Measurements from ENCODE around the gene VOPP1. TPM values are rescaled to one million over a fixed set of nuclear protein-coding genes. Genes with fewer than 3 reads are reported as not detected.

The VOPP1 gene
- total RNA-seq, 2 donors from 2014 or later = 88.9 to 131 TPM

DNA sequence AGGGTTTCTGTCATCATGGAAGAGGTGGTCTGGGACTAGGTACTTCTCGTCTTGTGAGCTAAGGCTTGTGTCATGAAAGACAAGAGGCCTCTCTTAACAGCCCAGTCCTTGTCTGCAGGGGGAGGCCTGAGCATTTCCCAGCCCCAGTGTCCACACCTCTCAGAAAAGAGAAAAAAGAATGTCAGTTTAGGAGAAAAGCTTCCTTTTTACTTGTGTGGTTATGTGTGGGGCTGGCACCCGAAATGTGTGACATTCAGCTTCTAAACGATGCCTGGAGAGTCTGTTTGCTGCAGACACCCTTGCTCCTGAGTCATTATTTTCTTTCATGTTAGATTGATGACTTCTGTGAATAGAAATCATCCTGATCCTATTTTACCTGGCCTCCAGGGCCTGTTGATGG, 139.8 kb downstream of the VOPP1 start:
- DNase-seq (ENCODE audit: low spot score) (no peak), ATAC-seq (ENCODE audit: insufficient number of reproducible peaks, low FRiP score, low read depth) (no peak)
- H3K27ac ChIP-seq = no peak overlapping the region
- no peaks in the 10 kb centered on the region for H3K9me3 ChIP-seq
- peaks cover 0 to 8% of the 10 kb centered on the region in 2 donors for H3K4me1 ChIP-seq (ENCODE audit: control insufficient read depth in 1 of 2, low read depth in 2 of 2)
- no peaks in the 10 kb centered on the region for H3K36me3 ChIP-seq
- TF ChIP-seq, protein P1, sequence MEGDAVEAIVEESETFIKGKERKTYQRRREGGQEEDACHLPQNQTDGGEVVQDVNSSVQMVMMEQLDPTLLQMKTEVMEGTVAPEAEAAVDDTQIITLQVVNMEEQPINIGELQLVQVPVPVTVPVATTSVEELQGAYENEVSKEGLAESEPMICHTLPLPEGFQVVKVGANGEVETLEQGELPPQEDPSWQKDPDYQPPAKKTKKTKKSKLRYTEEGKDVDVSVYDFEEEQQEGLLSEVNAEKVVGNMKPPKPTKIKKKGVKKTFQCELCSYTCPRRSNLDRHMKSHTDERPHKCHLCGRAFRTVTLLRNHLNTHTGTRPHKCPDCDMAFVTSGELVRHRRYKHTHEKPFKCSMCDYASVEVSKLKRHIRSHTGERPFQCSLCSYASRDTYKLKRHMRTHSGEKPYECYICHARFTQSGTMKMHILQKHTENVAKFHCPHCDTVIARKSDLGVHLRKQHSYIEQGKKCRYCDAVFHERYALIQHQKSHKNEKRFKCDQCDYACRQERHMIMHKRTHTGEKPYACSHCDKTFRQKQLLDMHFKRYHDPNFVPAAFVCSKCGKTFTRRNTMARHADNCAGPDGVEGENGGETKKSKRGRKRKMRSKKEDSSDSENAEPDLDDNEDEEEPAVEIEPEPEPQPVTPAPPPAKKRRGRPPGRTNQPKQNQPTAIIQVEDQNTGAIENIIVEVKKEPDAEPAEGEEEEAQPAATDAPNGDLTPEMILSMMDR (IDR thresholded peaks at IDR 0.05) = no peak
- H3K4me3 ChIP-seq = no peak overlapping the region
- no peaks in the 10 kb centered on the region for H3K27me3 ChIP-seq (replicated peaks; ENCODE audit: insufficient read depth)

DNA sequence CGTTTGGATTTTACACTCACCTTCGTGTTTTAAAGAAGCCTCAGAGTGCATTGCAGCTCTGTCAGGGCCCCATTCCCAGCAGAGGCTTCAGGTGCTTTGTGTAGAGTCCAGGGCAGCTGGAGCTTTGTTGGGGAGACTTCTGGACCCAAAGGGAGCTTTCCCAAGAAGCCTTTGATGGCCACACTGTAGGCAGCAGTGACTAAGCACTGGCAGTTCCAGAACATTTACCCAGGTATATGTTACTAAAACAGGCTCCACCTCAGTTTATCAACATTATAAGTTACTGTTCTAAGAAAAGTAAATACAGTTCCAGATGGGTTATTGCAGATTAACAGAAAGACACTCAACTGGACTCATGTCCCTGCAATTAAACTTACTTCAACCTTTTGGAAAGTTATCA, 140.4 kb downstream of the VOPP1 start:
- Histone ChIP-seq H3K4me1 (ENCODE audit: control insufficient read depth in 1 of 2, low read depth in 2 of 2) (peaks cover 0 to 8% of the 10 kb centered on the region in 2 donors), H3K4me3 (no peak overlapping the region), H3K36me3 (no peaks in the 10 kb centered on the region), H3K9me3 (no peaks in the 10 kb centered on the region), H3K27me3 (replicated peaks; ENCODE audit: insufficient read depth) (no peaks in the 10 kb centered on the region), H3K27ac (no peak overlapping the region)
- TF ChIP-seq, protein P1 (IDR thresholded peaks at IDR 0.05) = no peak
- DNase-seq (ENCODE audit: low spot score) (no peak), ATAC-seq (ENCODE audit: insufficient number of reproducible peaks, low FRiP score, low read depth) (no peak)

DNA sequence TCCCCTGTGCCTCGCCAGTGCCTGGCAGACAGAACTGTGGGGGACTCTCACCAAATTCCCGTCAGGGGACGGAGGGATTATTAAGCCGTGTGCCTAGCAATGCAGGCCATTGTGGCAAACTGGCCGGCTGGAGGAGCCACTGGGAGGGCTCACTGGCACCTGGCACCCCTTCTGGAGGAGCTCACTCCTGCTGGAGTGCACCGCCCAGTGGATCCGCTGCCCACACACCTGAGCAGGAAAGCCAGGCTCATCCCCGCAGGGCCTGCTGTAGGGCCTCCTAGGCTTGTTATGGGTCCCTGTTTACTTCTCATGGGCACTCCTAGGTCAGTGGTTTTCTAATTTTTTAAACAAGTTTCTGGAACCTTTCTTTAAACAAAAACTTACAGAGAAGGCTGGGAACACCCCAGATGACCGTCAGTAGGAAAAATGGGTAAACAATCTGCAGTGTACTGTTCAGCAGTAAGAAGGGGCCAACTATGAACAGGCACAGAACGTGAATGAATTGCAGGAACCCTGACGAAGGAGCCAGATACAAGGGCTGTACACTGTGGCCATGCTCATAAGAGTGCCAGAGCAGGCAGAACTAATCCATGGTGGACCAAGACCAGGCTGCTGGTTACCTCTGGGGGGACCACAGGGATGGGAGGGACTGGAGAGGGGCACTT, 142.3 kb downstream of the VOPP1 start:
- no peaks in the 10 kb centered on the region for H3K9me3 ChIP-seq
- no peak overlapping the region for H3K27ac ChIP-seq
- ATAC-seq (ENCODE audit: insufficient number of reproducible peaks, low FRiP score, low read depth) (no peak), DNase-seq (ENCODE audit: low spot score) (no peak)
- H3K36me3 ChIP-seq = peaks cover 4% of the 10 kb centered on the region
- TF ChIP-seq, protein P1 (IDR thresholded peaks at IDR 0.05) = no peak
- no peaks in the 10 kb centered on the region for H3K27me3 ChIP-seq (replicated peaks; ENCODE audit: insufficient read depth)
- no peak overlapping the region for H3K4me3 ChIP-seq
- peaks cover 0 to 8% of the 10 kb centered on the region in 2 donors for H3K4me1 ChIP-seq (ENCODE audit: control insufficient read depth in 1 of 2, low read depth in 2 of 2)

DNA sequence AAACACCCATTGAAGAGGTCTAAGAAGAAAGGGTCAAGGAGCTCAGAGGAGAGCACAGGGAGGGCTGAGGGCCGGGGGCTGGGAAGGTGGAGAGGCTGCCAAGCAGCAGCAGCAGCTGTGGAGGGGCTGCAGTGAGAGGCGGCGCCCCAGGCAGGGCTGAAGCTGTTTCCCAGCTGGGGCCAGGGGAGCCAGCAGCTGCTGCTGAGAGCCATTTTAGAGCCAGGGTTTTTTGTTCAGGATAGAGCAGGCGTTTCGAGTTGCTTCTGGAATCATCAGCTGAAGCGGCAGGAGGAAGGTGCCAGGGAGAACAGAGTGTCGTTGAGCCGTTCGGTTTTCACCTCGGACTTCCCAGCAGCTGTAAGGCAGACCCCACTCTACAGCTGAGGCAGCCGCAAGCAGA, 144.5 kb downstream of the VOPP1 start:
- Histone ChIP-seq H3K27me3 (replicated peaks; ENCODE audit: insufficient read depth) (no peaks in the 10 kb centered on the region), H3K36me3 (peaks cover 4% of the 10 kb centered on the region), H3K9me3 (no peaks in the 10 kb centered on the region), H3K4me1 (ENCODE audit: control insufficient read depth in 1 of 2, low read depth in 2 of 2) (peaks cover 0 to 8% of the 10 kb centered on the region in 2 donors), H3K27ac (no peak overlapping the region), H3K4me3 (no peak overlapping the region)
- no peak for ATAC-seq (ENCODE audit: insufficient number of reproducible peaks, low FRiP score, low read depth)
- no peak for DNase-seq (ENCODE audit: low spot score)
- TF ChIP-seq, protein P1 (IDR thresholded peaks at IDR 0.05) = no peak

DNA sequence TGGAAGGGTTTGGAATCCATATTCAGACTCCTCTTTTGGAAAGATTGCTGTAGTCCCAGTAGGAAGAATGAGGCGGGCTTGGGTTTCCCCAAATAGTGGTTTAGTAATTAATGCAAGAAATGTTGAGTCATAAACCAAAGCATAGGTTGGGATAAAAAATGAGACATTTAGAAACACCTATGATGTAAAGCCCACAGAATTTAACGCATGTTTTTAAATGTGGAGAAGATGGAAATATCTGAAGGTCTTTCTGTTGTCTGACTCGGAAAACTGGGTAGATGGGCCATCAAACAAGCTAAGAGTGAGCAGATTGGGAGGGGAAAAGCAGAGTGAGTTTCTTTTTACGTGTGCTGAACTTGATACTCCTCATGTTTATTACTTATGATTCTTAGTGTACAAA, 145.0 kb downstream of the VOPP1 start:
- H3K4me1 ChIP-seq (ENCODE audit: control insufficient read depth in 1 of 2, low read depth in 2 of 2) = peaks cover 0 to 6% of the 10 kb centered on the region in 2 donors
- H3K4me3 ChIP-seq = no peak overlapping the region
- ATAC-seq (ENCODE audit: insufficient number of reproducible peaks, low FRiP score, low read depth) (no peak), DNase-seq (ENCODE audit: low spot score) (no peak)
- H3K9me3 ChIP-seq = no peaks in the 10 kb centered on the region
- H3K36me3 ChIP-seq = peaks cover 4% of the 10 kb centered on the region
- TF ChIP-seq, protein P1 (IDR thresholded peaks at IDR 0.05) = no peak
- H3K27me3 ChIP-seq (replicated peaks; ENCODE audit: insufficient read depth) = no peaks in the 10 kb centered on the region
- no peak overlapping the region for H3K27ac ChIP-seq
